ENCODE measurements around the gene LRP5.
"Not testable (repeated sequence)": the region's sequence is repeated elsewhere in the genome, so short reads cannot be mapped to it uniquely, and the experiment has no call there.

LRP5 gene

GRCh38 chr11:68424981-68425865 is 112.8 kb downstream of the LRP5 start:
- no peak for DNase-seq

- DNase-seq = no peak
These were observed 113.5 kb downstream of the LRP5 start for GRCh38 chr11:68425866-68426380.

GRCh38 chr11:68429661-68430060 is 117.3 kb downstream of the LRP5 start:
- no peak for DNase-seq

DNA sequence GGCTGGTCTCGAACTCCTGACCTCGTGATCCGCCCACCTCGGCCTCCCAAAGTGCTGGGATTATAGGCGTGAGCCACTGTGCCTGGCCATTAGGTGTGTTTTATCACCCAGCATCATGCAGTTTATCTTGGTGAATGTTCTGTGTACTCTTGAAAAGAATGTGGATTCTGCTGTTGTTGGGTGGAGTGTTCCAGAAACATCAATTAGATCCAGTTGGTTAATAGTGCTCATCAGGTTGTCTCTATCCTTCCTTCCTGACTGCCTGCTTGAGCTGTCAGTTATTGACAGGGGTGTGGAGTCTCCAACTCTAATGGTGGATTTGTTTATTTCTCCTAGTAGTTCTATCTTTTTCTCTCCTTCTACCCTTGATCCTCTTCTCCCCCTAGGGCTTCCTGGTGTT is 118.0 kb downstream of the LRP5 start:
- no peak for DNase-seq

DNA sequence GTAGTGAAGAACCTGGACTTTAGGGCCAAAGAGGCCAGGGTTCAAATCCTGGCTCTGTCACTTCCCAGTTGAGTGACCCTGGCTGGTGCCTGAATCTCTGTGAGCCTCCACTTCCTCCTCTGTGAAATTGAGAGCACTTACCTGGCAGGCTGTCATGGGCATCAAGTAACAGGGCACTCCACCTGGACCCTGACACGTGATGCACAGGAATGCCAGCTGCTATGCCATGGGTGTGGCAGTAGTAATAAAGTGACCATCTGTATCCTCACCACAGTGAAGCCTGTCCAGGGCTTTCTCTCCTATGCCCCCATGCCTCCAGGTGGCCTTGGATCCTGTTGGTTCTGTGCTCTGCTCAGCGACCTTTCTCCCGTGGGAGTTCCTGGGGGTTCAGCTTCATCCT is 118.4 kb downstream of the LRP5 start:
- no peak for DNase-seq

- DNase-seq = no peak
These were observed 119.7 kb downstream of the LRP5 start for GRCh38 chr11:68431984-68432645.

DNA sequence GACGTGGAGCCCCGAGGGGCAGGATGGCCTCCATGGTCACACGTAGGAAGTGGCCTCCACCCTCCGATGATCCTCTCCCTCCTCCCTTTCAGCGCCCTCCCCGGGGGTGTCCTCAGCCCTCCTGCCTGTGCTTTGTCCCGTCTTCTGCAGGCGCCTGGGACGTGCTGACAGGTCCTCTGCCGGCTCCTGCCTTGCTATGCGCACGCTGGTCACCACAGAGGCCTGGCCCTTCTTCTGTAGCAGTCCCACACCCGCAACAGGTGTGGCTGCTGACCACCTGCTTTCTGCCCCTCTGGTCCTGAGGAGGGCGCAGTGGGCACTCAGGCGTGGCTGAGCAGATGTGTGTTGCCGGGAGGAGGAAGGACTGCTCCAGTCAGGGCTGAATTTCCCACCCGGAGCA is 120.5 kb downstream of the LRP5 start:
- no peak for DNase-seq

DNA sequence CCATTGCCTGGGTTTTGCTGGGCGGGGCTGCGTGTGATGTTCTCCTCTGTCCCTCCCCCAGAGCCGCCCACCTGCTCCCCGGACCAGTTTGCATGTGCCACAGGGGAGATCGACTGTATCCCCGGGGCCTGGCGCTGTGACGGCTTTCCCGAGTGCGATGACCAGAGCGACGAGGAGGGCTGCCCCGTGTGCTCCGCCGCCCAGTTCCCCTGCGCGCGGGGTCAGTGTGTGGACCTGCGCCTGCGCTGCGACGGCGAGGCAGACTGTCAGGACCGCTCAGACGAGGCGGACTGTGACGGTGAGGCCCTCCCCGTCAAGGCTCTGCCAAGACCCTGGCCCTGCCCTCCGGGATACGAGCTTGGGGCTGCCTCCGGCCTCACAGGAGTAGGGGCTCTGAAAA is 121.2 kb downstream of the LRP5 start:
- DNase-seq = no peak

DNA sequence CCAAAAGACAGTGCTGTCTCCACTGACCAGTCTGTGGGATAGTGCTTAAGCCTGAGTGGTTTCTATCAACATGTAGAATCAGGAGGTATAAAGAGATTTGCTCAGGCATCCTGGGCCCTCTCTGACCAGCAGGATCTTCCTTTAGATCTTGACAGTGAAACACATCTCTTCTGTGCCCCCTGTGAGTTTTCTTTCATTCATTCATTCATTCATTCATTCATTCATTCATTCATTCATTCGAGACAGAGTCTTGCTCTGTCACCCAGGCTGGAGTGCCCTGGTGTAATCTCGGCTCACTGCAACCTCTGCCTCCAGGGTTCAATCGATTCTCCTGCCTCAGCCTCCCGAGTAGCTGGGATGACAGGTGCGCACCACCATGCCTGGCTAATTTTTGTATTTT is 121.8 kb downstream of the LRP5 start:
- DNase-seq = not testable (repeated sequence)

DNA sequence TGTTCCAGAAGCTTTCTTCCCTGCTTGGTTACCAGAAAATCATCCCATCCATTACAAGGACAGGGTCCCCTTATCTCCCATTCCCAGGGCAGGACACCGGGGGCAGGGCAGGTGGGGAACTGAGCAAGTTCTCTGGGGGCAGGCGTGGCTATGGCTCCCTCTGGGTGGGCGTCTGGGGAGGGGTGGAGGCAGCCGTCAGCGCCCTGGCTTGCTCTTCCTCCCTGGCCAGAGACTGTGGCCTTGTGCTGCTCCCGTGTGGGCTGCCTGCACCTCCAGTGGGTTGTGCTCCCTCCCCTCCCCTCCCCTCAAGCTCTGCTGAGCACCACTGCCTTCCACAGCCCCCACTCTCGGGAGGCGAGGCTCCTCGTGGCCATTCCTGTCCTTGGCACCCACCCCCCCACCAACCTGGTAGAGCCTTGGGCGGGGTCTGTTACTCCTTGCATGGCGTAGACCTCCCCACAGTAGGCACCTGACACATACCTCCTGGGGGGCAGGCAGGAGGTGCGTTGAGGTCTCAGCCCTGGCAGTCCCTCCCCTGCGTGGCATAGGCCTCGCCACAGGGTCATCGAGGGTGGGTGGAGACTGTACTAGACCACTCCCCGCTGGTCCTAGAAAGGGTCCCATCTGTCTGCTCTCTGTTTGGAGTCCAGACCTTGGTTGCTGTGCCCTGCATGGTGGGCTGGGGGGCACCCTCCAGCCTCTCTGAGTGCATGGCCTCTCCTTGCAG is 123.9 kb downstream of the LRP5 start:
- no peak for DNase-seq

DNA sequence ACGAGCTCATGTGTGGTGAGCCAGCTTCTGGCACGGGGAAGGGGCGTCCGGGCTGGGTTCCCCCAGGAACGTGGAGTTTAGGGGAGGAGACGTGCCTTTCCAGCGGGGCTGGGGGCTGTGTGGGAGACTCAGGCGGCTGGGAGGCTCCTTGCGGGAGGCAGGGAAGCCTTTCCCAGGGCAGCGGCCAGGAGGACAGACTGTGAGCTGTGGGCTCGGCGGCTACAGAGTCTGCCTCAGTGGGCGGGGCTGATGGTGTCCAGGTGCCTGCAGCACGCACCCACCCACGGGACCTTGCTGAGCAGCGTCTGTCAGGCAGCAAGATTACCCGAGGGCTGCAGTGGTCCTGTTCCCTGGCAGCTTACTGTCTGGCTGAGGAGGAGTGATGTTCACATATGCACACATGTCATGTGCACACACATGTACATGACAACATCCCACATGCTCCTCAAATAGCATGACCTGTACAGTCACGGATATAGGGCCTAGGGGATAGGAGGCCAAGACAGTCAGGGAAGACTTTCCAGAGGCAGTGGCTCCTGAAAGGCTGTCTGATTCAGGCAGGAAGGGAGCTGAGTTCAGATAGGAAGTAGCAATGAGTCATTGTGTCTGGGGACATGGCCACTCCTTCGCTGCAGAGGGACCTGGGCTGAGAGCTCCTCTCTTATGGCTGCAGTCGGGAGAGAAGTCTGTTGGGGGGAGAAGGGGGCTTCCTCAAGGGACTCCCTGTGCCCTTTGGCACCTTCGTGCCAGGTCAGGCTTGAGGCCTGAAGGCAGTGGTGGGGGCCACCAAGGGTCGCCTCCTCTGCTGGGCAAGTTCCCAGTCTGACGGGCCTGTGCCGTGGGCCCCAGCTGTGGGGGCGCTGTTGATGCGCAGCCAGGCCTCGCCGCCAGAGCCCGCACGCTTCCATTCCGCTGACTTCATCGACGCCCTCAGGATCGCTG is 124.9 kb downstream of the LRP5 start:
- DNase-seq = no peak

DNA sequence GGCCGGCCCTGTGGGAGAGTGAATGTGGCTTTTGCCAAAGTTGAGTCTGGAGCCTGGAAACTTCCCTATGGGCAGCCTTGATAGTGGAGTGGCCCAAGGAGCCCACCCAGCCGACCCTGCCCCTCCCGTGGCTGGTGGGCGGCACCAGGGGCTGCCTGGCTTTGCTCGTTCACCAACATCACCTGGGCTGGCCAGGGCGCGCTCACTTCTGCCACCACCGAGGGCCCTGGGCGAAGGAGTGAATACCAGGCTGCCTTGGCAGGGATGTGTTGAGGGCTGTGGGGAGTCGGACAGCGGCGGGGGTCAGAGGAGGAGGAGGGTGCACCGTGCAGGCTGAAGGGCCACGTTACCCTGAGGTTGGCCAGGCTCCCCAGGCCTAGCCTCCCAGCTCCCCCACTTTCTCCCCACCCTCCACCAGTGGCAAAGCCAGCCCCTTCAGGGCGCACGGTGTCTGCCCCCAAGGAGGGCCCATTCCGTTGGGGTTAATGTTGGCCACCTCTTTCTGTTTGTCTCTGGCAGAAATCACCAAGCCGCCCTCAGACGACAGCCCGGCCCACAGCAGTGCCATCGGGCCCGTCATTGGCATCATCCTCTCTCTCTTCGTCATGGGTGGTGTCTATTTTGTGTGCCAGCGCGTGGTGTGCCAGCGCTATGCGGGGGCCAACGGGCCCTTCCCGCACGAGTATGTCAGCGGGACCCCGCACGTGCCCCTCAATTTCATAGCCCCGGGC is 125.7 kb downstream of the LRP5 start:
- no peak for DNase-seq

GRCh38 chr11:68438658-68439259 is 126.4 kb downstream of the LRP5 start:
- DNase-seq = no peak

DNA sequence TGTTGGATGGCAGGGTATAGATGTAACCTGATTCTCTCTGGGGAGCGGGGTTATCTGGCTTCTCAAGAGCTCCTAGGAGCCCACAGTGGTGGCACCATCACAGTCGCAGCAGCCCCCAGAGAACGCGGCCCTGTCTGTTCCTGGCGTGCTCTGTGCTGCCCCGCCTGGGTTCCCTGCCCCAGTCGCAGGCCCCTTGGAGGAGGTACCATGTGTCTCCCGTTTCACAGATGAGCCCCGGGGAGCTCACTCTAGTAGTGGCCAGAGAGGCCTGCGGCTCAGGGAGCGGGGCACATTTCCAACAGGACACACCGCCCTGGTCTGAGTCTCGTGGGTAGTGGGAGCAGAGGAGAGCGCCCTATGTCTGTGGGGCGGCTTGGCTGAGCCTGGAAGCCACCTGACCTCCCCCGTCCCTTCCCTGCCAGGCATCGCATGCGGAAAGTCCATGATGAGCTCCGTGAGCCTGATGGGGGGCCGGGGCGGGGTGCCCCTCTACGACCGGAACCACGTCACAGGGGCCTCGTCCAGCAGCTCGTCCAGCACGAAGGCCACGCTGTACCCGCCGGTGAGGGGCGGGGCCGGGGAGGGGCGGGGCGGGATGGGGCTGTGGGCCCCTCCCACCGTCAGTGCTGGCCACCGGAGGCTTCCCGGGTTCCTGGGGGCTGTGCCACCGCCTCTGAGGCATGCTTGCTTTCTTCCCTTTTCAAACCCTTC is 127.1 kb downstream of the LRP5 start:
- no peak for DNase-seq

GRCh38 chr11:68440224-68440623 is 127.8 kb downstream of the LRP5 start:
- no peak for DNase-seq

DNA sequence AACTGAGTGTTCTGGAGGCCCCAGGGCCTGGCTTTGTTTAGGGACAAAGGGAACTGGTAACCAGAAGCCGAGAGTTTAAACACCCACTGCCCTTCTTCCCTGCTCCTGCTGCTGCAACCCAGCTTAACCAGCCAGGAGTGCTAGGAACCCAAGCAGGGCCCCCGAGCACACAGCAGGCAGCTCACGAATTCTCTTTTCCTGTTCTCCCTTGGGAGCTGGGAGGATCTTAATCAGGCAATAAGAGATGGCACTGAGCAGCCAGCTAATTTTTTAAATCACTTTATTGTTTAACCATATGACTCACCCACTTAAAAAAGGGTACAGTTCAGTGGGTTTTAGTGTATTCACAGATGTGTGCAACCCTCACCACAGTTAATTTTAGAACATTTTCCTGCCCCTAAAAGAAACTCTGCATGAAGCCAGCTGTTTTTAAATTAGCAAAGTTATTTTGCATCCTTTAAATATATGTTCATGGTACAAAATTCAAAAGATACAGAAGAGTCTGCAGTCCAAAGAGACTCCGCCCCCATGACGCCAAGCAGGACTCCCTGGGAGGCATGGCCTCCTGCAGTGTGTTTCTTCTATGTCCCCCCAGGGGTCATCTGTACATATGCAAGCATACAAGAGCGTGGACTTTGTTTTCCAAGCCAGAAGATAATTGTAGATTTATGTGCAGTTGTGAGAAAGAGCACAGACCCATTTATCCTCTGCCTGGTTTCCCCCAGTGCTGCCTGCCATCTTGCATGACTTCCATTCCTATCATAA is 129.3 kb downstream of the LRP5 start:
- no peak for DNase-seq

GRCh38 chr11:68442433-68442832 is 130.0 kb downstream of the LRP5 start:
- DNase-seq = no peak

DNA sequence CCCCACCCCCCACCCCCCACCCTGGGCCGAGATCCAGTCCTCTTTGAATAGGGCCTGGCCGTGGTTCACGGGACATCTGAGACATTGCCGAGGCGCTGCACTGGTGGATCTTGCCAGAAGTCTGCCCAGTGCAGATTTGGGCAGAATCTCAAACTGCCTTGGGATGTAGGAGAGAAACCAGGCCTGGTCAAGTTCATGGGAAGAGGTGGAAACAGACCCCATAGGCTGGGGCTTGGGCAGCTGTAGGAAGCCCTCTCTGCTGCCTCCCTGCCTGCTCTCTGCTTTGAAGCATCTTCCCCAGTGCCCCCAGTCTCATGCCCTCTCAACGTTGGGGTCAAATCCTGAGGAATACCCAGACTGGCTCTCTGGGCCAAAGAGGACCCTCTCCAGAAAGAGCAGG is 132.2 kb downstream of the LRP5 start:
- DNase-seq = no peak

- DNase-seq = no peak
These were observed 133.2 kb downstream of the LRP5 start for GRCh38 chr11:68445531-68446035.

Measured in stimulated activated naive CD4-positive, alpha-beta T cell treated with Interleukin-2 at 50 U/mL for 16 hours (primary cell).